ENCODE measurements around the gene FHDC1. TPM values are rescaled to one million over a fixed set of nuclear protein-coding genes. Genes with fewer than 3 reads are reported as not detected.
"Not testable (repeated sequence)": the region's sequence is repeated elsewhere in the genome, so short reads cannot be mapped to it uniquely, and the experiment has no call there.

Gene FHDC1
- total and polyA plus RNA-seq, 11 donors = 0.04 to 0.97 (median 0.21) TPM

DNA sequence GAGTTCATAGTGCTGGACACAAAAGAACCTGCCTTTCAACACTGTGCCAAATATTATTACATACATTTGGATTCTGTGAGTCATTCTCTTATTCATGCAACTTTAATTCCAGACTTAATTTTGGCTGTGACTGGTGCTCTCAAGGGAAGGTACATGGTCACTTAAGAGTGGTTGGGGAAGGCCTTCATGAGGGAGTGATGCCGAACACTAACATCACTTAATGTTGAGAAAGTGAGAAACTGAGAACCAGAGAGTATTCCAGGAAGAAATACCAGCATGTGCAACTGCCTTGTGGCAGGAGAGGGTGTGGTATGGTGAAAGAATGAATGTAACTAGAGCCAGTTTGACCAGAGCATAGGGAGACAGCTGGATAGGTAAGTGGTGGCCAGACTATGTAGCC is 41.5 kb upstream of the FHDC1 start:
- H3K27me3 ChIP-seq = no peaks in the 10 kb centered on the region
- no peaks in the 10 kb centered on the region for H3K9me3 ChIP-seq
- H3K27ac ChIP-seq = no peak overlapping the region
- DNase-seq (no peak), ATAC-seq (no peak)
- intact Hi-C loops (cut with DNase I) = no loop called here
- H3K4me3 ChIP-seq = no peak overlapping the region
- 87 to 97% (median 95%) methylated on average over 1 of the region's 1 CpG for WGBS, 4 donors
- H3K4me1 ChIP-seq = no peaks in the 10 kb centered on the region
- TF ChIP-seq, protein P1, sequence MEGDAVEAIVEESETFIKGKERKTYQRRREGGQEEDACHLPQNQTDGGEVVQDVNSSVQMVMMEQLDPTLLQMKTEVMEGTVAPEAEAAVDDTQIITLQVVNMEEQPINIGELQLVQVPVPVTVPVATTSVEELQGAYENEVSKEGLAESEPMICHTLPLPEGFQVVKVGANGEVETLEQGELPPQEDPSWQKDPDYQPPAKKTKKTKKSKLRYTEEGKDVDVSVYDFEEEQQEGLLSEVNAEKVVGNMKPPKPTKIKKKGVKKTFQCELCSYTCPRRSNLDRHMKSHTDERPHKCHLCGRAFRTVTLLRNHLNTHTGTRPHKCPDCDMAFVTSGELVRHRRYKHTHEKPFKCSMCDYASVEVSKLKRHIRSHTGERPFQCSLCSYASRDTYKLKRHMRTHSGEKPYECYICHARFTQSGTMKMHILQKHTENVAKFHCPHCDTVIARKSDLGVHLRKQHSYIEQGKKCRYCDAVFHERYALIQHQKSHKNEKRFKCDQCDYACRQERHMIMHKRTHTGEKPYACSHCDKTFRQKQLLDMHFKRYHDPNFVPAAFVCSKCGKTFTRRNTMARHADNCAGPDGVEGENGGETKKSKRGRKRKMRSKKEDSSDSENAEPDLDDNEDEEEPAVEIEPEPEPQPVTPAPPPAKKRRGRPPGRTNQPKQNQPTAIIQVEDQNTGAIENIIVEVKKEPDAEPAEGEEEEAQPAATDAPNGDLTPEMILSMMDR (IDR thresholded peaks at IDR 0.05) = no peak
- TF ChIP-seq POLR2A (IDR thresholded peaks at IDR 0.05) = no peak
- H3K36me3 ChIP-seq = peaks cover 0 to 56% (median 32%) of the 10 kb centered on the region in 9 donors

GRCh38 chr4:152896811-152897210 is 39.3 kb upstream of the FHDC1 start:
- intact Hi-C loops (cut with DNase I) = no loop called here
- ATAC-seq (no peak), DNase-seq (no peak)
- no peak overlapping the region for H3K4me3 ChIP-seq
- WGBS, 4 donors = 81 to 97% (median 87%) methylated on average over 1 of the region's 1 CpG
- TF ChIP-seq, protein P1 (IDR thresholded peaks at IDR 0.05) = no peak
- TF ChIP-seq POLR2A (IDR thresholded peaks at IDR 0.05) = no peak
- peaks cover 0 to 6% (median 0%) of the 10 kb centered on the region in 12 donors for H3K4me1 ChIP-seq
- H3K36me3 ChIP-seq = peaks cover 0 to 39% (median 20%) of the 10 kb centered on the region in 9 donors
- no peaks in the 10 kb centered on the region for H3K9me3 ChIP-seq
- no peaks in the 10 kb centered on the region for H3K27me3 ChIP-seq
- H3K27ac ChIP-seq = no peak overlapping the region

- intact Hi-C loops (cut with DNase I); H3K4me1 ChIP-seq; ATAC-seq; H3K27ac ChIP-seq; H3K9me3 ChIP-seq; H3K4me3 ChIP-seq; H3K27me3 ChIP-seq; DNase-seq: not testable (repeated sequence)
- 92 to 97% (median 95%) methylated on average over 6 of the region's 6 CpGs for WGBS, 4 donors
- H3K36me3 ChIP-seq = peaks cover 0 to 26% (median 7%) of the 10 kb centered on the region in 9 donors
Measured at GRCh38 chr4:152898133-152898532, 38.0 kb upstream of the FHDC1 start.

- intact Hi-C loops (cut with DNase I) = no loop called here
- H3K27me3 ChIP-seq = no peaks in the 10 kb centered on the region
- DNase-seq = no peak
Measured at GRCh38 chr4:152898606-152899005, 37.5 kb upstream of the FHDC1 start.

DNA sequence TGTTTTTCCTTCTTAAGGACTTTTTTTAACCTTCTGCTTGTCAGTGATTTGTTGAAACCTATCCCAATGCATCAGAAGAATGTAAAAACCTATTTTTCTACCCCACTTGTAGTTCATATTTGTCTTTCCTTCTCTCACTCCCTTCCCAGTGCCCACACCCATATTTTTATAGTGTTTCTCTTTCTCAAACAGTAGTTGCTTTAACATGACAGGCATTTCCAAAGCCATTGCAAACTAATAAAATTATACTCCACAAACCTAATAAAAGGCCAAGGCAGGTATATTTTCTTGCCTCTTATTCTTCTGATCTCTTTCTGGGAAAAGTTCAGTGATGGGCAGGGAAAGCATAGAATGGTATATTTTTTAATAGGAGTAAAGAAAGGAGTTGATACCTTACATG is 35.7 kb upstream of the FHDC1 start:
- H3K27me3 ChIP-seq = no peaks in the 10 kb centered on the region
- no peak overlapping the region for H3K4me3 ChIP-seq
- no peaks in the 10 kb centered on the region for H3K9me3 ChIP-seq
- DNase-seq (no peak), ATAC-seq (no peak)
- H3K36me3 ChIP-seq = peaks cover 0 to 13% (median 0%) of the 10 kb centered on the region in 9 donors
- peaks cover 0 to 6% (median 0%) of the 10 kb centered on the region in 12 donors for H3K4me1 ChIP-seq
- TF ChIP-seq, protein P1 (IDR thresholded peaks at IDR 0.05) = no peak
- intact Hi-C loops (cut with DNase I) = no loop called here
- no peak overlapping the region for H3K27ac ChIP-seq

More at GRCh38 chr4:152898606-152899005, 37.5 kb upstream of the FHDC1 start:
- H3K27ac ChIP-seq = no peak overlapping the region
- no peak for ATAC-seq
- no peak overlapping the region for H3K4me3 ChIP-seq
- peaks cover 0 to 22% (median 3%) of the 10 kb centered on the region in 9 donors for H3K36me3 ChIP-seq
- TF ChIP-seq POLR2A (IDR thresholded peaks at IDR 0.05) = no peak
- TF ChIP-seq, protein P1 (IDR thresholded peaks at IDR 0.05) = no peak
- peaks cover 0 to 6% (median 0%) of the 10 kb centered on the region in 12 donors for H3K4me1 ChIP-seq
- H3K9me3 ChIP-seq = no peaks in the 10 kb centered on the region
